Mesendoderm (in vitro differentiated cells): Measurements from ENCODE around the gene RPS6KA2.

ENCODE experiments used
- DNase-seq: peaks from one replicate; pipeline ENCODE4 v3.0.0; 2013
- H2AK5ac ChIP-seq: 2 replicates; pipeline ENCODE4 v1.6.1; 2013; ENCODE audit warnings: low read length, inconsistent platforms
- H2BK120ac ChIP-seq: 2 replicates; pipeline ENCODE4 v1.6.1; 2013; ENCODE audit warnings: low read depth, mild to moderate bottlenecking, low read length, moderate library complexity, mixed read lengths
- H2BK15ac ChIP-seq: replicated peaks from 2 replicates; pipeline ENCODE4 v1.6.1; 2013; ENCODE audit warnings: low read depth, mild to moderate bottlenecking, moderate library complexity
- H2BK5ac ChIP-seq: 2 replicates; pipeline ENCODE4 v1.6.1; 2013; ENCODE audit warnings: low read length, inconsistent platforms
- H3K18ac ChIP-seq: 2 replicates; pipeline ENCODE4 v1.6.1; 2013; ENCODE audit warnings: mild to moderate bottlenecking, low read length, mixed read lengths
- H3K23ac ChIP-seq: one replicate; pipeline ENCODE4 v1.6.1; 2013; ENCODE audit warnings: low read length
- H3K27ac ChIP-seq: 2 replicates; pipeline ENCODE4 v1.5.1; 2013; ENCODE audit warnings: low read depth, mild to moderate bottlenecking, inconsistent platforms, low read length, moderate library complexity
- H3K27me3 ChIP-seq: 2 replicates; pipeline ENCODE4 v1.6.1; 2013; ENCODE audit warnings: low read length, control low read depth, mild to moderate bottlenecking, inconsistent platforms; ENCODE audit not compliant: insufficient read depth, poor library complexity
- H3K36me3 ChIP-seq: 2 replicates; pipeline ENCODE4 v1.6.1; 2013; ENCODE audit warnings: low read length, inconsistent platforms; ENCODE audit not compliant: control insufficient read depth, insufficient read depth
- H3K4ac ChIP-seq: one replicate; pipeline ENCODE4 v1.6.1; 2013; ENCODE audit warnings: low read depth, mild to moderate bottlenecking, low read length, moderate library complexity
- H3K4me1 ChIP-seq: 2 replicates; pipeline ENCODE4 v1.6.1; 2013; ENCODE audit warnings: low read depth, low read length, inconsistent platforms; ENCODE audit not compliant: control insufficient read depth
- H3K4me2 ChIP-seq: 2 replicates; pipeline ENCODE4 v1.6.1; 2013; ENCODE audit warnings: low read length
- H3K4me3 ChIP-seq: 2 replicates; pipeline ENCODE4 v1.5.1; 2013; ENCODE audit warnings: mild to moderate bottlenecking, low read length
- H3K56ac ChIP-seq: one replicate; pipeline ENCODE4 v1.6.1; 2013; ENCODE audit warnings: low read length
- H3K79me1 ChIP-seq: 2 replicates; pipeline ENCODE4 v1.6.1; 2013; ENCODE audit warnings: low read length, inconsistent platforms
- H3K79me2 ChIP-seq: 2 replicates; pipeline ENCODE4 v1.6.1; 2013; ENCODE audit warnings: mild to moderate bottlenecking, low read length; ENCODE audit not compliant: control insufficient read depth, insufficient read depth
- H3K9ac ChIP-seq: 2 replicates; pipeline ENCODE4 v1.6.1; 2013; ENCODE audit warnings: low read length, inconsistent platforms
- H4K5ac ChIP-seq: one replicate; pipeline ENCODE4 v1.6.1; 2013; ENCODE audit warnings: low read length
- H4K8ac ChIP-seq: one replicate; pipeline ENCODE4 v1.6.1; 2013; ENCODE audit warnings: low read depth, mild to moderate bottlenecking, control low read depth, low read length, moderate library complexity
- WGBS: extraction: QIAGEN DNeasy Blood & Tissue Kit; methylation state at CpG from one replicate; pipeline ENCODE4 v1.1.7; 2013; ENCODE audit warnings: low lambda C conversion rate, missing lambda C conversion rate; ENCODE audit not compliant: insufficient coverage; ENCODE audit errors: extremely low coverage; 5-methylcytosine and 5-hydroxymethylcytosine counted together

Gene RPS6KA2

DNA sequence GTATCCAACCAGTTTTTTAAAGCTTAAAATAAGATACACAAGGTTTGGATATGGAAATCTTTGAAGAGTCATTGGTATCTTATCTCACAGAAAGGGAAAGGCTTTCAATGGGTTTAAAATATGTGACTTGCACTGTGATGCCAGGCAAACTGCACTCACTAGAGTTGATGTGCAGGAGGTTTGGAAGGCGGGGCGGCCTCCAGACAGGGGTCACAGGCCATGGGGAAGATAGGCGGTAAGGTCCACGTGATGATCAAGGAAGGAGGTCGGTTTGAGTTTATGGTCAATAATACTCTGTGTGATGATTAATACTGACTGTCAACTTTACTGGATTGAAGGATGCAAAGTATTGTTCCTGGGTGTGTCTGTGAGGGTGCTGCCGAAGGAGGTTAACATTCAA lies 31.1 kb downstream of the RPS6KA2 start:
- H3K4ac ChIP-seq = no peak overlapping the region
- H3K79me1 ChIP-seq = no peaks in the 10 kb centered on the region
- no peaks in the 10 kb centered on the region for H3K36me3 ChIP-seq
- H3K27me3 ChIP-seq = no peaks in the 10 kb centered on the region
- no peak overlapping the region for H3K23ac ChIP-seq
- H2BK15ac ChIP-seq = no peak overlapping the region
- no peak overlapping the region for H3K56ac ChIP-seq
- H4K8ac ChIP-seq = no peak overlapping the region
- no peak overlapping the region for H2BK5ac ChIP-seq
- H3K27ac ChIP-seq = no peak overlapping the region
- no peak overlapping the region for H4K5ac ChIP-seq
- no peak overlapping the region for H3K4me3 ChIP-seq
- no peak for DNase-seq
- no peak overlapping the region for H3K18ac ChIP-seq
- no CpG with 5 or more reads among the region's 6 CpGs for WGBS
- no peak overlapping the region for H2AK5ac ChIP-seq
- no peaks in the 10 kb centered on the region for H3K4me1 ChIP-seq
- H3K9ac ChIP-seq = no peak overlapping the region
- no peak overlapping the region for H3K4me2 ChIP-seq
- no peaks in the 10 kb centered on the region for H3K79me2 ChIP-seq
- no peak overlapping the region for H2BK120ac ChIP-seq

DNA sequence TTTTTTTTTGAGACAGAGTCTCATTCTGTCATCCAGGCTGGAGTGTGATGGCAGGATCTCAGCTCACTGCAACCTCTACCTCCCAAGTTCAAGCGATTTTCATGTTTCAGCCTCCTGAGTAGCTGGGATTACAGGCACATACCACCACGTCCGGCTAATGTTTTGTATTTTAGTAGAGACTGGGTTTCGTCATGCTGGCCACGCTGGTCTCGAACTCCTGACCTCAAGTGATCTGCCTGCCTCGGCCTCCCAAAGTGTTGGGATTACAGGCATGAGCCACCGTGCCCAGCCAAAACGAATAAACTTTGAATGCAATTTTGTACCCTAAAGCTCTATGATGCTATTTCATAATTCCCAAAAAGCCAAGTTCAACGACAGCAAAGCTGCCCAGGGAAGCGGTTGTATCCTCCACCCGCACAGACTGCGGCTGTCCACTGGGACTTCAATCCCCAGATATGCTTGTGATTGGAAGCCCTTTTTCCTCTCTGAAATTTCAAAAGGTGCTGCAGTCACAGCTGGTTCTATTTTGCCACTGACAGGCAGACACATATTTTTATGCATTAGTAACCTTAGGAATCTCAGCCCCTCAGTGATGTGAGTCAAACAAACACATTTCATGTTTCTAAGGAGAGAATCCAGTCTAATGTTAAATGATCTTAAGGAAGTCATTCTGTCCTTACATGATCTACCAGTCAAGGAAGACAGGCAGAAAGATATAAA lies 31.8 kb downstream of the RPS6KA2 start:
- H3K4me2 ChIP-seq = no peak overlapping the region
- H3K18ac ChIP-seq = no peak overlapping the region
- no CpG with 5 or more reads among the region's 13 CpGs for WGBS
- no peaks in the 10 kb centered on the region for H3K79me1 ChIP-seq
- H3K23ac ChIP-seq = no peak overlapping the region
- no peak overlapping the region for H4K5ac ChIP-seq
- no peak overlapping the region for H4K8ac ChIP-seq
- no peak for DNase-seq
- H3K4me3 ChIP-seq = no peak overlapping the region
- H3K79me2 ChIP-seq = no peaks in the 10 kb centered on the region
- H2BK120ac ChIP-seq = no peak overlapping the region
- no peaks in the 10 kb centered on the region for H3K27me3 ChIP-seq
- H3K4me1 ChIP-seq = no peaks in the 10 kb centered on the region
- no peak overlapping the region for H2BK15ac ChIP-seq
- H3K9ac ChIP-seq = no peak overlapping the region
- no peaks in the 10 kb centered on the region for H3K36me3 ChIP-seq
- no peak overlapping the region for H3K27ac ChIP-seq
- no peak overlapping the region for H2BK5ac ChIP-seq
- no peak overlapping the region for H2AK5ac ChIP-seq
- no peak overlapping the region for H3K56ac ChIP-seq
- no peak overlapping the region for H3K4ac ChIP-seq

DNA sequence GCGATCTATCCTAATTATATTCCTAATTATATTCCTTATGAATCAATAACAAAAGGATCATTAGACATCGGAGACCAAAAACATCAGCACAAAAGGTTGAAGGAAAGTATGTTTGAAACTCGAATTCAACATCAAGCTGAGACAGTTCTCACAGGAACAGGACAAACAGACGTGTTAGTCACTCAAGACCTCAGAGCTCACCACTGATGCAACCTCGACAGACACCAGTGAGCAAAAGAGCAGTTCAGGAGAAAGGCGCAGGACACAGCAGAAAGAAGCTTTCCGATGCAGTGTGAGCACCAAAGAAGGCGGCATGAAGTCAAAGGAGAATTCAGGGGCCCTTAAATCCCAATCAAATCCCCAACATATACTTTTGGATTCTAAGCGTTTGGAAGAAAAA lies 34.2 kb downstream of the RPS6KA2 start:
- no peak overlapping the region for H3K4me2 ChIP-seq
- WGBS = no CpG with 5 or more reads among the region's 9 CpGs
- no peak overlapping the region for H3K9ac ChIP-seq
- no peak overlapping the region for H2BK15ac ChIP-seq
- H2BK120ac ChIP-seq = no peak overlapping the region
- H2BK5ac ChIP-seq = no peak overlapping the region
- no peaks in the 10 kb centered on the region for H3K36me3 ChIP-seq
- H3K27ac ChIP-seq = no peak overlapping the region
- H3K23ac ChIP-seq = no peak overlapping the region
- H2AK5ac ChIP-seq = no peak overlapping the region
- H3K18ac ChIP-seq = no peak overlapping the region
- no peak overlapping the region for H4K5ac ChIP-seq
- no peak overlapping the region for H4K8ac ChIP-seq
- no peaks in the 10 kb centered on the region for H3K79me2 ChIP-seq
- DNase-seq = peak; percentile 48
- no peaks in the 10 kb centered on the region for H3K79me1 ChIP-seq
- H3K4me1 ChIP-seq = no peaks in the 10 kb centered on the region
- no peak overlapping the region for H3K4me3 ChIP-seq
- no peaks in the 10 kb centered on the region for H3K27me3 ChIP-seq
- no peak overlapping the region for H3K56ac ChIP-seq
- H3K4ac ChIP-seq = no peak overlapping the region

DNA sequence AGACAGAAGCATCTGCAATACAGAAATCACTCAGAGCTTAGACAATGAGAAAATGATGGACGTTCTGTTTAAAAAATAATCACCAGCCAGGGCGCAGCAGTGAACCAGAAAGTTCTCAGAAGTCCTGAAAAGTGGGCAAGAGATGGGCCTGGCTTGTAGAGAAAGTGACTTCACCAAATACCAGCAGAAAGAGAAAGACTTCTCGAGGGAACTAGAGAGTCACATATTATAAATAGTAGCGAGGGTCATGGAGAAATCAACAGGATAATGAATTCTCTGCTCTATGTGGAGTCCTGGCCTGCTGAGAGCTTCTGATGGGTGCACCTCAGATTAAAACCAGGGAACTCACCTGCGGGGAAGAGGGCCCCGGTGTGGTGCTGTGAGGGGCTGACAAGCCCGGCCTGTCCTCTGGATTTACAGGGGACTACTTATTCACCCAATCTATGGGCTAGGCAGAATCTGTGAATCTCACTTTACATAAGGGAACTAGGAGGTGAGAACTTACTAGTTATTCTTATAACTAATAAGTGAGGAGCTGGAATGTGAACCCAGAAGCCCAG lies 35.0 kb downstream of the RPS6KA2 start:
- Histone ChIP-seq H3K4ac (no peak overlapping the region), H3K4me1 (no peaks in the 10 kb centered on the region), H2BK5ac (no peak overlapping the region), H3K56ac (no peak overlapping the region), H3K4me3 (no peak overlapping the region), H3K79me2 (no peaks in the 10 kb centered on the region), H3K27me3 (no peaks in the 10 kb centered on the region), H3K27ac (no peak overlapping the region), H3K79me1 (no peaks in the 10 kb centered on the region), H3K23ac (no peak overlapping the region), H2BK15ac (no peak overlapping the region), H4K8ac (no peak overlapping the region), H2BK120ac (no peak overlapping the region), H3K4me2 (no peak overlapping the region), H3K9ac (no peak overlapping the region), H4K5ac (no peak overlapping the region), H3K36me3 (no peaks in the 10 kb centered on the region), H2AK5ac (no peak overlapping the region), H3K18ac (no peak overlapping the region)
- no peak for DNase-seq
- no CpG with 5 or more reads among the region's 7 CpGs for WGBS

DNA sequence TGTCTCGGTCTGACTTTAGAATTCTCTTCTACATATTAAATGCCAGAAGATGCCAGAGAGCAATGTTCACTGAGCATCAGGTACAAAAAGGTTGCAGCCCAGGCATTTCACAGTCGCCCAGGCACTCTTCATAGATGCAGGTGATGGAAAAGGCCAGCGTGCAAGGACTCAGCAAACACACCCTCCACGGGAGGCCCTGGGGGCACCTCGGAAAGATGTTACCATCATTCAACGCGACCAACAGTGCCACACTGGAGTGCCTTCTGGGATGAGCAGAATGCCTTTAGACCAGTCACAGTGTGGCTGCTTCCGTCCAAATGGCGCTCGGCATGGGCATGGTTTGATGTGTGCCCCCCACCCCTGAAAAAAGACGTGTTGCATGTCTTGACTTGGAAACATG lies 36.0 kb downstream of the RPS6KA2 start:
- Histone ChIP-seq H2BK15ac (no peak overlapping the region), H3K9ac (no peak overlapping the region), H4K8ac (no peak overlapping the region), H3K56ac (no peak overlapping the region), H3K79me1 (no peaks in the 10 kb centered on the region), H2BK120ac (no peak overlapping the region), H2BK5ac (no peak overlapping the region), H3K4me1 (no peaks in the 10 kb centered on the region), H3K36me3 (no peaks in the 10 kb centered on the region), H3K27ac (no peak overlapping the region), H3K4me2 (no peak overlapping the region), H3K79me2 (no peaks in the 10 kb centered on the region), H3K18ac (no peak overlapping the region), H3K4ac (no peak overlapping the region), H3K27me3 (no peaks in the 10 kb centered on the region), H3K23ac (no peak overlapping the region), H2AK5ac (no peak overlapping the region), H3K4me3 (no peak overlapping the region), H4K5ac (no peak overlapping the region)
- WGBS = no CpG with 5 or more reads among the region's 11 CpGs
- no peak for DNase-seq
